OCI-LY7 (cell line): ENCODE measurements around the gene CD248. TPM values are rescaled to one million over a fixed set of nuclear protein-coding genes. Genes with fewer than 3 reads are reported as not detected.

ENCODE experiments used
- BruUV-seq: library from RNA; stranded (reverse); fragments of 400-500 nt; replicated peaks from 2 replicates; lab custom pipeline; 2021; lab: Mats Ljungman, UMichigan
- CTCF ChIA-PET: fragments of 300-600 bp; sonication (Branson Sonifier 250); formaldehyde crosslinking; loops from one replicate; lab custom pipeline; 2022; ENCODE audit warnings: antibody characterized with exemption; ENCODE audit not compliant: unreplicated experiment; lab: Charles Lee
- POLR2A ChIA-PET: fragments of 300-600 bp; sonication (Branson Sonifier 250); formaldehyde crosslinking; loops from one replicate; lab custom pipeline; 2022; ENCODE audit warnings: antibody characterized with exemption; lab: Charles Lee
- DNase-seq: peaks from one replicate; pipeline ENCODE4 v3.0.0-alpha.2; 2015; ENCODE audit warnings: low spot score
- H2AFZ ChIP-seq: fragments of 200-600 bp; sonication (generic), shearing (Covaris generic); 2 replicates; pipeline ENCODE4 v1.6.1; 2014; ENCODE audit warnings: mild to moderate bottlenecking, antibody characterized with exemption, low read length, moderate library complexity
- H3K27ac ChIP-seq: fragments of 200-600 bp; sonication (generic); 2 replicates; pipeline ENCODE4 v1.5.1; 2014; ENCODE audit warnings: mixed run types, low read depth, mild to moderate bottlenecking, moderate library complexity, low read length, inconsistent platforms; ENCODE audit not compliant: poor library complexity, severe bottlenecking
- H3K36me3 ChIP-seq: fragments of 200-600 bp; sonication (generic); 2 replicates; pipeline ENCODE4 v1.6.1; 2014; ENCODE audit warnings: mild to moderate bottlenecking, antibody characterized with exemption, low read length, moderate library complexity, mixed read lengths; ENCODE audit not compliant: insufficient read depth
- H3K4me1 ChIP-seq: fragments of 200-600 bp; sonication (generic); 2 replicates; pipeline ENCODE4 v1.5.1; 2014; ENCODE audit warnings: mild to moderate bottlenecking, low read length; ENCODE audit not compliant: insufficient read depth, poor library complexity, severe bottlenecking
- H3K4me2 ChIP-seq: fragments of 200-600 bp; sonication (generic); 2 replicates; pipeline ENCODE4 v1.6.1; 2014; ENCODE audit warnings: mild to moderate bottlenecking, low read length
- H3K4me3 ChIP-seq: fragments of 200-600 bp; sonication (generic); 2 replicates; pipeline ENCODE4 v1.5.1; 2014; ENCODE audit warnings: mild to moderate bottlenecking, low read depth, low read length; ENCODE audit not compliant: poor library complexity, severe bottlenecking
- H3K79me2 ChIP-seq: fragments of 200-600 bp; sonication (generic); 2 replicates; pipeline ENCODE4 v1.6.1; 2016; ENCODE audit warnings: low read depth, mild to moderate bottlenecking, low read length, moderate library complexity, mixed read lengths; ENCODE audit not compliant: insufficient read depth
- H3K9me2 ChIP-seq: fragments of 200-600 bp; sonication (generic); 2 replicates; pipeline ENCODE4 v1.6.1; 2016; ENCODE audit warnings: mild to moderate bottlenecking, low read length, mixed read lengths; ENCODE audit not compliant: insufficient read depth
- H3K9me3 ChIP-seq: fragments of 200-600 bp; sonication (generic); 2 replicates; pipeline ENCODE4 v1.6.1; 2014; ENCODE audit warnings: mild to moderate bottlenecking, mixed run types, low read length, mixed read lengths
- H4K20me1 ChIP-seq: fragments of 200-600 bp; sonication (generic); 2 replicates; pipeline ENCODE4 v1.6.1; 2014; ENCODE audit warnings: mild to moderate bottlenecking, antibody characterized with exemption, low read length, moderate library complexity, mixed read lengths; ENCODE audit not compliant: insufficient read depth
- CTCF ChIP-seq: fragments of 200-600 bp; sonication (generic); conservative IDR thresholded peaks from 2 replicates; pipeline ENCODE4 v1.5.1; 2014; ENCODE audit warnings: mild to moderate bottlenecking, antibody characterized with exemption, low read length, moderate library complexity, mixed read lengths
- EZH2phosphoT487 ChIP-seq: fragments of 200-600 bp; sonication (generic); IDR thresholded peaks from 2 replicates; pipeline ENCODE4 v1.6.1; 2018; ENCODE audit warnings: low read depth, borderline replicate concordance, mild to moderate bottlenecking, mixed run types, antibody characterized with exemption, low read length, moderate library complexity, mixed read lengths
- intact Hi-C: fragments of 100-400 bp; cut with micrococcal nuclease; formaldehyde crosslinking; loops from one replicate; pipeline ENCODE4 v1.10.0; 2022; ENCODE audit not compliant: unreplicated experiment
- total RNA-seq, 2 experiments: library from RNA; depleted of rRNA in 1 of 2; stranded (reverse); fragments of >200 nt in 1 of 2; shearing (Covaris generic) in 1 of 2; gene quantifications; 2 replicates each; pipeline ENCODE4 v1.2.3, GENCODE V29; 2014 to 2022

The CD248 gene
- total RNA-seq, 2 experiments from 2014 or later = 0.46 TPM; not detected in 1

- Histone ChIP-seq H3K79me2 (no peaks in the 10 kb centered on the region), H3K9me3 (no peaks in the 10 kb centered on the region), H3K36me3 (peaks cover 20% of the 10 kb centered on the region; the same call in 1 of the 2 replicates), H3K4me1 (peaks cover 43% of the 10 kb centered on the region), H3K27ac (no peak overlapping the region), H3K4me3 (no peak overlapping the region), H3K9me2 (no peaks in the 10 kb centered on the region), H4K20me1 (no peaks in the 10 kb centered on the region), H3K4me2 (no peak overlapping the region), H2AFZ (no peak overlapping the region)
- no peak for TF ChIP-seq CTCF
- ChIA-PET CTCF (no interaction called here), POLR2A (no interaction called here)
- BruUV-seq = no TSS peak
- intact Hi-C loops = no loop called here
- DNase-seq = no peak
Observed at GRCh38 chr11:66281001-66281400, 35.8 kb downstream of the CD248 start.

GRCh38 chr11:66280428-66280827 lies 36.4 kb downstream of the CD248 start:
- Histone ChIP-seq H3K9me3 (no peaks in the 10 kb centered on the region), H3K4me2 (no peak overlapping the region), H3K36me3 (peaks cover 24% of the 10 kb centered on the region; the same call in 1 of the 2 replicates), H3K79me2 (no peaks in the 10 kb centered on the region), H3K9me2 (no peaks in the 10 kb centered on the region), H2AFZ (no peak overlapping the region), H3K27ac (no peak overlapping the region), H4K20me1 (no peaks in the 10 kb centered on the region), H3K4me3 (no peak overlapping the region), H3K4me1 (peaks cover 43% of the 10 kb centered on the region)
- intact Hi-C loops = no loop called here
- POLR2A ChIA-PET = interaction anchor here (0.8 kb wide), 1 partner anchor 32 kb away, joined by 3 read pairs; no protein-coding TSS in a partner anchor
- no TSS peak for BruUV-seq
- CTCF ChIA-PET = no interaction called here
- DNase-seq = no peak
- TF ChIP-seq EZH2phosphoT487 = no peak
- TF ChIP-seq CTCF = no peak

GRCh38 chr11:66279092-66279734 lies 37.6 kb downstream of the CD248 start:
- TF ChIP-seq EZH2phosphoT487 (no peak), CTCF (no peak)
- no peaks in the 10 kb centered on the region for H4K20me1 ChIP-seq
- H3K27ac ChIP-seq = no peak overlapping the region
- no peaks in the 10 kb centered on the region for H3K79me2 ChIP-seq
- ChIA-PET CTCF (interaction anchor here (0.6 kb wide), 1 partner anchor 69 kb away, joined by 4 read pairs; no protein-coding TSS in a partner anchor), POLR2A (interaction anchor here (0.6 kb wide), 1 partner anchor 38 kb away, joined by 3 read pairs; no protein-coding TSS in a partner anchor)
- intact Hi-C loops = no loop called here
- BruUV-seq = no TSS peak
- H3K4me3 ChIP-seq = no peak overlapping the region
- H3K9me3 ChIP-seq = no peaks in the 10 kb centered on the region
- no peak for DNase-seq
- no peak overlapping the region for H2AFZ ChIP-seq
- no peak overlapping the region for H3K4me2 ChIP-seq
- H3K4me1 ChIP-seq = peaks cover 32% of the 10 kb centered on the region
- H3K36me3 ChIP-seq = peaks cover 21% of the 10 kb centered on the region; the same call in 1 of the 2 replicates
- H3K9me2 ChIP-seq = no peaks in the 10 kb centered on the region
